ENCODE measurements around the gene PLCL1. TPM values are rescaled to one million over a fixed set of nuclear protein-coding genes. Genes with fewer than 3 reads are reported as not detected.

The PLCL1 gene
- total RNA-seq: 1 to 10 TPM; 1.2 to 1.6 TPM

- peak within 1 kb of the TSS; percentile 44 for H3K27ac Mint-ChIP-seq
- POLR2A ChIA-PET: interaction anchor here (1.4 kb wide), 1 partner anchor 324 kb away, joined by 6 read pairs; no protein-coding TSS in a partner anchor
- peak; percentile 91 for DNase-seq
- no peaks in the 10 kb centered on the region for H3K36me3 Mint-ChIP-seq (ENCODE audit: low read depth)
- H3K27me3 Mint-ChIP-seq: peaks cover 33% of the 10 kb centered on the region
- H3K4me3 Mint-ChIP-seq: peak within 1 kb of the TSS; percentile 83
- CTCF ChIA-PET: interaction anchor here (0.6 to 1.4 kb wide), 9 partner anchors 9 to 493 kb away, joined by 3 to 8 read pairs (median 3); no protein-coding TSS in a partner anchor
- H3K4me1 Mint-ChIP-seq: peaks cover 27% of the 10 kb centered on the region
- no peaks in the 10 kb centered on the region for H3K9me3 Mint-ChIP-seq
Observed at GRCh38 chr2:197804049-197804757, at the start of gene PLCL1. TSS of gene PLCL1 (plus strand) at chr2:197804593.

GRCh38 chr2:197759013-197759412 lies 45.4 kb upstream of the PLCL1 start:
- H3K4me1 Mint-ChIP-seq: no peaks in the 10 kb centered on the region
- DNase-seq: no peak
- ChIA-PET CTCF (no interaction called here), POLR2A (no interaction called here)
- no peak overlapping the region for H3K4me3 Mint-ChIP-seq
- no peak overlapping the region for H3K27ac Mint-ChIP-seq
- peaks cover 5% of the 10 kb centered on the region for H3K9me3 Mint-ChIP-seq
- H3K36me3 Mint-ChIP-seq (ENCODE audit: low read depth): no peaks in the 10 kb centered on the region
- peaks cover 24% of the 10 kb centered on the region for H3K27me3 Mint-ChIP-seq

GRCh38 chr2:197759625-197760292 lies 44.6 kb upstream of the PLCL1 start:
- Mint-ChIP-seq H3K4me1 (no peaks in the 10 kb centered on the region), H3K4me3 (no peak overlapping the region), H3K36me3 (ENCODE audit: low read depth) (no peaks in the 10 kb centered on the region), H3K9me3 (peaks cover 5% of the 10 kb centered on the region), H3K27ac (no peak overlapping the region), H3K27me3 (peaks cover 25% of the 10 kb centered on the region)
- CTCF ChIA-PET: no interaction called here
- DNase-seq: no peak
- POLR2A ChIA-PET: no interaction called here

- no peak for DNase-seq
- peaks cover 5% of the 10 kb centered on the region for H3K9me3 Mint-ChIP-seq
- CTCF ChIA-PET: no interaction called here
Observed at GRCh38 chr2:197760293-197760657, 44.1 kb upstream of the PLCL1 start.

GRCh38 chr2:197777823-197778407 lies 26.5 kb upstream of the PLCL1 start:
- H3K27me3 Mint-ChIP-seq: peaks cover 17% of the 10 kb centered on the region
- CTCF ChIA-PET: interaction anchor here (1.2 to 2.7 kb wide), 3 partner anchors 10 to 325 kb away, joined by 4 to 19 read pairs (median 5); partner anchors contain the start of genes COQ10B and MARS2
- no peak overlapping the region for H3K4me3 Mint-ChIP-seq
- peaks cover 6% of the 10 kb centered on the region for H3K4me1 Mint-ChIP-seq
- POLR2A ChIA-PET: no interaction called here
- no peaks in the 10 kb centered on the region for H3K36me3 Mint-ChIP-seq (ENCODE audit: low read depth)
- H3K9me3 Mint-ChIP-seq: no peaks in the 10 kb centered on the region
- no peak overlapping the region for H3K27ac Mint-ChIP-seq
- no peak for DNase-seq

More at GRCh38 chr2:197760293-197760657, 44.1 kb upstream of the PLCL1 start:
- H3K27ac Mint-ChIP-seq: no peak overlapping the region
- POLR2A ChIA-PET: no interaction called here
- no peak overlapping the region for H3K4me3 Mint-ChIP-seq
- H3K4me1 Mint-ChIP-seq: no peaks in the 10 kb centered on the region
- peaks cover 28% of the 10 kb centered on the region for H3K27me3 Mint-ChIP-seq
- H3K36me3 Mint-ChIP-seq (ENCODE audit: low read depth): no peaks in the 10 kb centered on the region

GRCh38 chr2:197779261-197779660 lies 25.1 kb upstream of the PLCL1 start:
- Mint-ChIP-seq H3K4me3 (no peak overlapping the region), H3K27ac (no peak overlapping the region), H3K9me3 (no peaks in the 10 kb centered on the region), H3K36me3 (ENCODE audit: low read depth) (no peaks in the 10 kb centered on the region), H3K27me3 (peaks cover 16% of the 10 kb centered on the region), H3K4me1 (peaks cover 6% of the 10 kb centered on the region)
- DNase-seq: no peak
- POLR2A ChIA-PET: interaction anchor here (1.4 kb wide), 1 partner anchor 344 kb away, joined by 3 read pairs; the partner anchor contains the start of gene SF3B1
- CTCF ChIA-PET: interaction anchor here (0.9 to 2.7 kb wide), 7 partner anchors 8 to 530 kb away, joined by 3 to 19 read pairs (median 4); partner anchors contain the start of genes COQ10B and MARS2

- DNase-seq: no peak
- CTCF ChIA-PET: no interaction called here
- H3K4me3 Mint-ChIP-seq: no peak overlapping the region
- no peaks in the 10 kb centered on the region for H3K36me3 Mint-ChIP-seq (ENCODE audit: low read depth)
- peaks cover 8% of the 10 kb centered on the region for H3K4me1 Mint-ChIP-seq
- POLR2A ChIA-PET: no interaction called here
- H3K9me3 Mint-ChIP-seq: no peaks in the 10 kb centered on the region
- H3K27me3 Mint-ChIP-seq: peaks cover 13% of the 10 kb centered on the region
- no peak overlapping the region for H3K27ac Mint-ChIP-seq
Observed at GRCh38 chr2:197782126-197782525, 22.3 kb upstream of the PLCL1 start.

- POLR2A ChIA-PET: no interaction called here
- H3K4me1 Mint-ChIP-seq: peaks cover 8% of the 10 kb centered on the region
- no peak within 1 kb of the TSS for H3K27ac Mint-ChIP-seq
- CTCF ChIA-PET: no interaction called here
- DNase-seq: no peak
- H3K9me3 Mint-ChIP-seq: no peaks in the 10 kb centered on the region
- peak within 1 kb of the TSS; percentile 65 for H3K4me3 Mint-ChIP-seq
- H3K36me3 Mint-ChIP-seq (ENCODE audit: low read depth): no peaks in the 10 kb centered on the region
- peaks cover 29% of the 10 kb centered on the region for H3K27me3 Mint-ChIP-seq
Observed at GRCh38 chr2:197784956-197785941, 19.1 kb upstream of the PLCL1 start, which contains the start of gene BOLL. TSS of gene BOLL (minus strand) at chr2:197785319. CDS start at chr2:197781850, 3,469 bp downstream.

- CTCF ChIA-PET: interaction anchor here (0.7 to 1.1 kb wide), 3 partner anchors 8 to 901 kb away, joined by 3 to 4 read pairs (median 3); partner anchors contain the start of gene MOB4
- DNase-seq: peak; percentile 65
- POLR2A ChIA-PET: no interaction called here
- Mint-ChIP-seq H3K27ac (no peak overlapping the region), H3K4me3 (peak overlapping the region; percentile 65), H3K36me3 (ENCODE audit: low read depth) (no peaks in the 10 kb centered on the region), H3K27me3 (peaks cover 30% of the 10 kb centered on the region), H3K4me1 (peaks cover 8% of the 10 kb centered on the region), H3K9me3 (no peaks in the 10 kb centered on the region)
Observed at GRCh38 chr2:197786010-197786877, 18.1 kb upstream of the PLCL1 start.

- no peak overlapping the region for H3K27ac Mint-ChIP-seq
- H3K36me3 Mint-ChIP-seq (ENCODE audit: low read depth): no peaks in the 10 kb centered on the region
- DNase-seq: no peak
- H3K4me1 Mint-ChIP-seq: no peaks in the 10 kb centered on the region
- peaks cover 3% of the 10 kb centered on the region for H3K9me3 Mint-ChIP-seq
- peaks cover 35% of the 10 kb centered on the region for H3K27me3 Mint-ChIP-seq
- POLR2A ChIA-PET: no interaction called here
- no peak overlapping the region for H3K4me3 Mint-ChIP-seq
- CTCF ChIA-PET: no interaction called here
Observed at GRCh38 chr2:197793456-197793855, 10.9 kb upstream of the PLCL1 start.

GRCh38 chr2:197795277-197795676 lies 9.1 kb upstream of the PLCL1 start:
- no peak for DNase-seq

More at GRCh38 chr2:197795277-197795676, 9.1 kb upstream of the PLCL1 start:
- POLR2A ChIA-PET: no interaction called here
- CTCF ChIA-PET: interaction anchor here (0.8 kb wide), 1 partner anchor 9 kb away, joined by 3 read pairs; no protein-coding TSS in a partner anchor
- Mint-ChIP-seq H3K36me3 (ENCODE audit: low read depth) (no peaks in the 10 kb centered on the region), H3K27me3 (peaks cover 34% of the 10 kb centered on the region), H3K27ac (no peak overlapping the region), H3K4me3 (no peak overlapping the region), H3K4me1 (no peaks in the 10 kb centered on the region), H3K9me3 (peaks cover 3% of the 10 kb centered on the region)

All from activated CD4-positive, alpha-beta memory T cell treated with anti-CD3 and anti-CD28 coated beads, Interleukin-2, amount 10 ng/mL, durations not matched to agents 7 days and 5 days (primary cell).